Activated T-helper 1 cell treated with Interleukin-2 at 50 U/mL for 16 hours (primary cell): ENCODE data around the gene MGAT5.

Source experiments
- DNase-seq: peaks from one replicate; pipeline ENCODE4 v3.0.0-alpha.2; 2020; ENCODE audit warnings: low read depth

MGAT5 gene

DNA sequence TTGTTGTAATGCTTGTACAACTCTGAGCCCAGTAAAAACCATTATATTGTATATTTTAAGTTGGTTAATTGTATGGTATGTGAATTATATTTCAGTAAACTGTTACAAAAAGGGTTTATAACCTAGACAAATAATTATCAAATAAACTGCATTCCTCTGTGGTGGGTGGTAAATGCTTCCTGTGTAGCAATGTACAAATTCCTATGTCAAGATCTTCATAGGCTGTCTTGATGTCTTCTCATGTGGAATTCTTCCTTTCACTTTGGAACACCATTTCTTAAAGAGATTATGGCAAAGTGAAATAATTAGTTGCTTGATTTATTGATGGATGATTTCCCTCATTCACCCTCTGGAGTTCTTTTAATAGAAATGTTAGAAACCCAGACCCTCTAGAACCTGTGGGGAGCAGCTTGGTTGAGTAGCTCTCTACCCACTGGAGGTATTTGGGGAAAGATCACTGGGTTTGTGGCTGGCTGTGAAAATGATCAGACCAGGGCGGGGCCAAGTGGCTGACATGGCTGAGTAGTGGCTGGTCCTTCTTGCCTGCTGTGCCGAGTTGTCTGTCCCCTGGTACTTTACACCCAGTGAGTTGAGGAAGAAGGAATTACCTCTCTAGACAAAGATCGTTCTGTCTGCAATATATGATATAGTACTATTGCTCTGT is 22.4 kb upstream of the MGAT5 start:
- DNase-seq: no peak

DNA sequence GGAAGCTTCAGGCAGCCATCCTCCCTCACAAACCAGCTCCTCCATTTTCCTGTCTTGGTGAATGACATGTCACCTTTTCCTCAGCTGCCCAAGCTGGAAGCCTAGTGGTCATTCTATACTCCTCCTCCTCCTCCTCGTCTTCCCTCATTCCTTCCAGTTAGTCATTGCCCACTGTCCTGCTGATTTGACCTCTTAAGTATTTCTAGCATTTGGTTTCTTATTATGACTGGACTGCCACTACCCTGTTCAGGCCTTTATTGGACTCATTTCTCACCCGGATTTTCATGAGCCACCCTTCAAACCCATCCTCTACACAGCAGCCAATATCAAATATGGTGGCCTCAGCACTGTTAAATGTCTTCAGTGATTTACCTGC is 21.9 kb upstream of the MGAT5 start:
- no peak for DNase-seq

DNA sequence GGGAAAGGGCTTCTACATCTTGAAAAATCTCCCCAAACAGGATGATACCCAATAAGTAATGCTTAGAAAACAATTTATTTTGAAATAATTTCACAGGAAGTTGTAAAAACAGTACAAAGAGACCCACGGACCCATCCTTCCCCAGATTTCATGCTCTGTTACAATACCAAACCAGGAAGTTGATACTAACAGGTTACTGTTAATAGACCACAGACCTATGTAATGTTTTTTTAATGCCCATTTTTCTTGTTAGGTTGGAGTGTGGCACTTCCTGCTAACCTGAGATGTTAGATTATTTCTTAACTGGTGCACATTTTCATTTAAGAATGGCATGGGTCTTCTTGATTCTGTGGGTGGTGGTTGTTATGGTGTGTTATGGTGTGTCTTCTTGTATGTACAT is 21.4 kb upstream of the MGAT5 start:
- no peak for DNase-seq

DNA sequence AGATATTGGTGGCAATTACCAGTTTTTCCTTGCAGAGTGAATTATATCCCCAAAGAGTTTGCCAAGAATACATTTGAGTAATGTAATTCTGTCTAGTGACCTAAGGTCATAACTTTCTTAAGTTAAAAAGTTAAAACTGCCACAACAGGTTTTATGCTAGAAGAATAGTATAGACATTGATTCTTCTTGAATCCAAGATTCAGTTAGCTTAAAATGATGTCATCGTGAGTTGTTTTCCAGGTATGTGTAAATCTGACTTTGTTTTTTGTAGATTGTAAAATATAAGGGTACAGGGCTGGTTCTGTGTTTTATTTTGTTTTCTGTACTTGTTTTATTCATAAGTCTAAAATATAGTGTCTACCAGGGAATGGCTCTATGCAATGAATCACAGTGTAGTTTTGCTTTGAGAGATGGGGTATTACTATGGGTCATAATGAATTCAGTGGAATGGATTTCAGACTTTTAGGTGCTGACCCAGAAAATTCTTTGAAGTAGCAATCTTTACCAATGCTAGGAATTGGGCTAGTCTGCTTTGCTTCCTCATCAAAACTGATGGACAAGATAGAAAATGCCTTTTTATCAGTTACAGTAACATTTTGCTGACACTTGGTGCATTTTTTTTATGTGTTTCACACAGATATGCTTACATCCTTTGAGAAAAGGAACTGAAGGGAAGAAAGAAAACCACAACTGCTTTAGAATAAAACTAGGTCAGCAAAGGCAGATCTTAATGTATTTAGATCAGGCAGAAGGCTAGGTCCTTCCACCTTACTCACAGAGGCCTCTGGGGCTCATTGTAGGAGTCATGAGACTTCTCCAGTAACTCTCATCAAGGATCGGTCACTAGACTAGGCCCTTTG is 20.8 kb upstream of the MGAT5 start:
- no peak for DNase-seq

DNA sequence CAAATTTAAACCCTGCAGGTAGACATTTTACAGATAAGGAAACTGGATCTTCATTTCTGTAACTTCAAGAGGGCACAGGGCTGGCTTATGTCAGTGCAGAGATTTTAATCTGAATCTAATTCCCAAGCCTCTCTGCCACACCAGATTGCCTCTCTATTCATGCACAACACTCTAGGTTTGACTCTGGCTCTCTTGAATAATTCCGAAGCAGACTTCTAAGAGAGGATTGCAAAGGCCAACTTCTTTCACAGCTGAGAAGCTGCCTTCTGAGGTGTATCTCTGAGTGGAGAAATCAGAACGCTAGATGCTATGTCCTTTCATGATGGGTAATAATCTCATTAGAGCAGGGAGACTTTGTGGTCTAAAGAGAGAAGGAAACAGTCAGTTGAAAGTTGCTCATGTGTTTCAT is 20.1 kb upstream of the MGAT5 start:
- DNase-seq: no peak

DNA sequence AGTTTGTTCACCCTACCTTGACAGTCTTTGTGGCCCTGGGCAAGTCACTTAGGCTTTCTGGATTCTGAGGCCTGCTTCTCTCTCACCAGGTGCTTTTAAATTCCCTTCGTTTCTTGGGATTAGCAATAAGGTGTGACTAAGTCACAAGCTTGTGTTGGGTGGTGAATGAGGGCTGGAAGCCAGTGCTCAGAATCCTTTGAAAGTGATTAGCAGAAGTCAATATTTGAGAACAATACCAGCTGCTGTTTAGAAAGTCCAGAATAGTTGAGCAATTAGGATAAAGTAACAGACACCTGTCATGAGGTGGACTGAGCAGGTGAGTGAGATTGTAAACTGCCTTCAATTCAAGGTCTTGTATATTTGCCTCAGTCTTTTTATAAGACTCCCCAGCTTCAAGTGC is 19.3 kb upstream of the MGAT5 start:
- DNase-seq: no peak

DNA sequence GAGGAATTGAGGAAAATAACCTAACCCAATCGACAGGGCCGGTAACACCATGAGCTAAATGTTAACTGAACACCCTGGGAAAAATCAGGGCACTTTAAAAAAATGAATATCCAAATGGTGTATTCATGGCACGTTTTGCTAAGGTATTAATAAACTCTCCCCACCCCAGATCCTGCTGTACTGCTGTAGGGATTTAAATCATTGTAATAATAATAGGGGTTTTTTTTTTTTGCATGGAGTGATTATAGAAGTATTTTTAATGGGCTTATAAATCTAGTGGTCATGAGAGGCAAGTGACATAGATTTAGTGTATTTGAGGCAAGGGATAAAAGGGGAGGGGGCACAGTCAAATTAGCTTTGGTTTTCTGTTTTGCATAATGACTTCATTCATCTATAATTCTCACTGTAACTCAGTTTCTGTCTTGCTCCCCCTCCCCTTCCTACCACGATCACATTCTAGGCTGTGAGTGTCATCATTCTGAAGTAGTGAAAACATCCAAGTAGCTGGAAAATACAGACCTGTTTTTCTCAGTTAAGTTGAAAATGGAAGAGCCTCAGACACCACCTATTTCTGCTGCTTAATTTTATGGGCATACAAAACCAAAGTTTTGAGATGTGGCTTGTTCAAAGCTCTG is 18.2 kb upstream of the MGAT5 start:
- no peak for DNase-seq

DNA sequence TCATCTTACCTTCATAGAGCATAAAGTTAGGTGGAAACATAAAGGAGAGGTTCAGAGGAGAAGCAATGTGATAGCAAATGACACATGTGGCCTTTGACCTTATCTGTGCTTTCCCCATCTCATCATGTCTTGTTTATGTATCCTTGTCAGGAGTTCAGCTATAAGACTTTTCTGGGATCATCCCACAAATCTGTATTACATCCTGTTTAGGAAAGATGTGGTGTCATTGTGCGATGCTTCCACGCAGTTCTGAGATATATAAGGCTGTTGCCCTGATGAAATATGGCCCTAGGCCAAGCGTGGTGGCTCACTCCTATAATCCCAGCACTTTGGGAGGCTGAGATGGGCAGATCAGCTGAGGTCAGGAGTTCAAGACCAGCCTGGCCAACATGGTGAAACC is 15.5 kb upstream of the MGAT5 start:
- no peak for DNase-seq

DNA sequence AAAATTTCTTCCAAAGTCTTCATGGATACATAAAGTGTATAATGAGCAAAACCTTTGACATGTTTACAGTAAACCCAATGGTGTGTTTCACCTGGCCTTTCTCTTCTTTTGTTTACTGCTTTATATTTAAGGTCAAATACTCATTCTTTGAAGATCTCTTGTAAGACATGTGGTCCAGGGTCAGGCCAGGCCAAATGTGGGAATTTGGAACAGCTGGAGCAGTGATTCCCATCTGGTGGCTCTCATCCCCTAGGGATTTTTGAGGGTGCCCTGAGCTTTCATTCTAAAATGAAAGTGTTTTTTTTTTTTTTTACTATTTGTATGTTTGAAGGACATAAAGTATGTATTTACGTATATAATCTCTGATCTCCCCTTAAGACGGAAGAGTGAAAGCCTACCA is 13.8 kb upstream of the MGAT5 start:
- DNase-seq: no peak

DNA sequence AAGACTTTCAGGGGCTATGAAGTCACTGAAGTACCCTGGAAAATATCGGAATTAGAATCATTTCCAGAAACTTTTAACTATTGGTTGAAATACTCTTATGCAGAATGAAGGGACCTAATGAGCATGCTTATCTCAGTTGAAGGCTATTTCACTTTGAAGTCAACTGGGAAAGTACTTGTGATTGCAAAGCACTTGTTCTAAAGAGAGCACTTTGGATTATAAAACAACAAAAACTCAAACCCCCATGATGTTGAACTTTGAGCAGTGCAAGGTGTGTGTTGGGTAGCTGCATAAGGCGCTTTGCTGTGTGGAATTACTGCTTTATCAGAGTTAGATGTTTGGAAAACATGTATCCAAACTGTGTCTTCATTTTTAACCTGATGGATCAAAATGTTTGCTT is 12.0 kb upstream of the MGAT5 start:
- DNase-seq: no peak

DNA sequence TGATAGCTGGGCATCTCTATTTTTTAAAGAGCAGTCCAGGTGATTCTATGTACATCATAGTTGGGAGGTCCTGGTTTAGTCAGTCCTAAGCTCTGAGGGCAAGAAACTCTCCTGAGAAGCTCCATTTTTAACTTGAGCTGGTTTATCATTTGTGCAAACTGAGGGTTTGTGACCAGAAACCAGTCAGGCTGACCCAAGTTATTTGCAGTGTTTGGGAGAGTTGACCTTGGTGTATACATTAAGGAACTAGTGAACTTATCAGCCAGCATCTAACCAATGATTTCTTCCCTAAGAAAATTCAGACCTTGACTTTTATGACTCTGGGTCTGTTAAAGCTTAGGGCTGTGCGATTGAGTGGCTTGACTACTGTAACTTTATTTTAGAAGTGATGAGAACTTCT is 10.6 kb upstream of the MGAT5 start:
- DNase-seq: no peak

DNA sequence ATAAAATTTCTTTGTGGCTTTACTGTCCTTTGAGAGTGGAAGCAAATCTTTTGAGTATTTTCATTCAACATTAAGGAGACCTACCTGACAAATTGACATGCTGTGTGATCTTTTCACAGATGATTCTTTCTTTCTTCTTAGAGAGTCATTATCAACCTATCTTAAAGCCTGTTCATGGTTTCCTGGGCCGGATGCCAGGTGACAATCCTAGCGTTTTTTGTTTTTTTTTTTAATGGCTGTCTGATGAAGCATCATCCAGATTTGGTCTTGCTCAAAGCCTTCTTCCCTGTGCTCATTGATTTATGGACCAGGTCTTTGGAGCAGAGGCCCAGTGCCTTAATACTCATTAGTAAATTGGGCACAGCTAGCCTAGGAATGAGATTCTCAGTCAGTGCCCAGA is 9.8 kb upstream of the MGAT5 start:
- DNase-seq: no peak

DNA sequence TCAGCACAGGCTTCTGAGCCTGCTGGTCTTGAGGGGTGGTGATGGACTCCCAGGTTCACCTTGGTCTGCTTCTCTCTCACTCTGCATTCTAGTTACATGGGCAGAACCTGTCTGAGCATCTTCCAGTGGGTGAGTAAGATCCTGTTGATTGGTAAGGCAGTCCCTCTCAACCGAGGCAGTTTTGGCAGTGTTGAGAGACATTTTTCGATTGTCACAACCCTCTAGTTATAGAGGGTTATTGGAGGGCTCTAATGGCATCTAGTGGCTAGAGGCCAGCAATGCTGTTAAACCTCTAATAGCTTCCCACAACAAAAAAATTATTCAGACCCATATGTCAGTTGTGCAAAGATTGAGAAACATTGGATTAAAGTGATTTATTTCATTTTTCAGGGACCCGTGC is 9.3 kb upstream of the MGAT5 start:
- DNase-seq: no peak

DNA sequence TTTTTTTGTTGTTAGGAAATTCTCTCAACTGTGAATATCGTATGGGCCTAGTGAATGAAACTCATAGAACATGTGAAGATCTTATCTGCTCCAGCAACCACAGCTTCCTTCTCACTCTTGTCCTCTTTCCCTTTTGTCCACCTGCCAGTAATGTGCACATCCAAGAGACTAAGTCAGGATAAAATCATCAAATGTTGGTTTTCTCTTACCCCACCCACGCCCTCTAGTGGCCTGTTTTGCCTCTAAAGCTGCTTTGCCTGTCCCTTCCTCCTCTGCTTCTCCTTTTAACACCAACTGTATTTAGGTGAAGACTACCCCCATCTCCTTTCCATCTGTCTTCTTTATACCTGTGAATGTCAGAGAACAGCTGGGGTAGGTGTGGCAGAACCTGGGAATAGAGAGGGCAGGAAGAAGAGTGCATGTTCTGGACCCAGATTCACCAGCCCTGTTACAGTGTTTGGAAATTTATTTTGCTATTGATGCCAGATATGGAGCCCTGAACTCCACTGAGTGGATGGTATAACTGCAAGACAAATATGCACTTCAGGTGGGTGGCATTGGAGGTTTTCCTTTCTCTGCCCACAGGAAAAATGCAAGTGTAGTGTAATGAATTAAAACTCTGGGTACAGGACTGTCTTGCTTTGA is 8.4 kb upstream of the MGAT5 start:
- DNase-seq: peak; percentile 52

DNA sequence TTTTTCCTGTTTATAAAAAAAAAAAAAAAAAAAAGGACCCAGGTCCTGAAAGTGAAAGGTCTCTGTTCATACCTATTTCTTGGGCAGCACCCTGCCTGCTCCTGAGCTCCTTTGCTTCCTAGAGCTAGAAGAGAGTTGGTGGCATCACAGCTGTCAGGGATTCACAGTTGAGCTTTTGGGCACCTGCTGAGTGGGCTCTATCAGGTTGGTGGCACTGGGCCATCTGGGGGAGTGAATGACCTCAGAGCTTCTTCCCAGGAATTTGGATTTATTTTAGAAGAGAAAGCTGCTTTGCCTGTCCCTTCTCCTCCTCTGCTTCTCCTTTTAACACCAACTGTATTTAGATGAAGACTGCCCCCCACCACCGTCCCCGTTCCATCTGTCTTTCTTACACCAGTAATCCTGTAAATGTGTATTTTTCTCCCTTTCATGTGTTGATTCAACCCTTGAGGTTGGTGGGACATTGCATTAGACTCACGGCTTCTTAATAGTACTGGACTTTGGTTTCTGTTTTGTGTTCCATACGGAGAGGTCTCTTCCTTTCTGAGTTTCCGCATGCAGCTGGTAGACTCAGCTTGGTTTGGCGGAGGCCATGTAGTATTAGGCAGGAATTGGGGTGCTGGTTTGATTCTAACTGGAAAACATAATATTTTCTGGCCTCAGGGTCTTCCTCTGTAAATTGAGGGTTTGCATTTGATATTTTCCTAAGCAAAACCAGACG is 7.6 kb upstream of the MGAT5 start:
- DNase-seq: no peak

DNA sequence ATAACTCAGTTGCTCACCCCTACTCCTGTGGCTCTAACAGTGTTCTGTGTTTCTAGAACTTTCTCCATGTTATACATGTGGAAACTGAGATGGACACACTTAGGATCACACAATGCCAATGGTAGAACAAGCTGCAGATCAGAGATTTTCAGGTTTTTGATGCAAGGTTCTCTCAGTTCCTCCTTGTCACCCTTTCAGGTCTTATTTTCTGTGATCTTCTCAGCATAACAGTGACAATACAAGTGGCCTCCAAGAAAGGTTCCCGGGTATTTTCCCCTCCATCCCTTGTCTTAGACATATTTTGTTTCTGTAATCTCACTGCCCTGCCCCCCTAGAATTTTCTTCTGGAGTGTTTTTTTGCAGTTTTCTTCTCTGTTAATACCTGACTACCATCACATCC is 6.2 kb upstream of the MGAT5 start:
- no peak for DNase-seq

DNA sequence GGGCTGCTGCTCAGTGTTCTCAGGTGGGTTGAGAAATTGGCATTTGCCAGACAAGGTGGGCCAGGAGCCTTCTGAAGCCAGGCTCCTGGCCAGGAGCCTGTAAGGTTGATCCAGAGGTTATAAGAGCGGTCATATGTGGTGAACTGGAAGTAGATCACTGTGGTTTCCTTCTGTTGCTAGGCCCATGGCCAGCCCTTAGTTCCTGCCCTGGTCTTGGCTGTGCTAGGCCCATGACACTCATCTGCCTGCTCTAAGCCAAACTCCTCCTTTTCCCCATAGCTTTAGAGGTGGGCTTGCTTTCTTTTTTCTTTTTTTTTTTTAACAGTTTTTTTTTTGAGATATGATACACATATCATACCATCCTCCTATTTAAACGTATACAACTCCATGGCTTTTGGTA is 5.0 kb upstream of the MGAT5 start:
- DNase-seq: no peak

DNA sequence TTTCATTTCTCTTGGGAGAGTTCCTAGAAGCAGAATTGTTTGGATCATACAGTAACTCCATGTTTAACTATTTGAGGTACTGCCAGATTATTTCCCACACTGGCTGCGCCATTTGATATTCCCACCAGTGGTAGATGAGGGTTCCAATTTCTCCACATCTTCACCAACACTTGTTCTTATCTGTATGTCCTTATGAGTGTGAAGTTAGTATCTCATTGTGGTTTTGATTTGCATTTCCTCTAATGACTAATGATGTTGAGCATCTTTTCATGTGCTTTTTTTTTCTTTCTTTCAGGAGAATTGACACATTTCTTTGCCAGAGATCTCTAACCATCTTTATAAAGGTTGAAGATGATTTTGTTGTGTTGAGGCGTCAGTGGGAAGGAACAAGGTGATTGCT is 4.1 kb upstream of the MGAT5 start:
- no peak for DNase-seq

DNA sequence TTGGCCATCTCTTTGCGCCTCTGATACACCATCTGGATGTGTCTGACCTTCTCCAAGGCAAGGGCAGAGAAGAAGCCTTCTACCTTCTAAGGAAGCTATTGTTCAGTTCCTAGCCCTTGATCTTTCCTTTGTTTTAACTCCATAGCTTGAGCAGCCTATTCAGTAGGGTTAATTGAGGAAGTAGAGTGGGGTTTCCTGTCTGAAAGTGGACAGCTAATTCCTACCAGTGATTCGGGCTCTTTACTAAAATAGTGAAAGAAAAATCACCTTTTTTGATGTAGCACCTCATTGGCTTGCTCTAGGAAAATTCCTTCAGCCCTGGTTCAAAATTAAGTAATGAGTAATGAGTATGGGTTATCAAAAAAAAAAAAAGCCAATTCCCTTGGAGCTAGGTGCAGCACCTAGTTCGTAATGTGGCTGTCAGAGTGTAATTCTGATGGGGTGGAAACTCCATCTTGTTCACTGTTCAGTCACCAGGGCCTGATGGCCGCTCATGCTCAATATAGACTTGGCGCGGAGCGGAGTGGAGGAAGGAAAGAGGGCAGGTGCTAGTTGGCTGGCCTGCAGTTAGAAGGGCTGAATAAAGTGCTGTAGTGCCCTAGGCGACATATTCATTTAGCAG is 2.9 kb upstream of the MGAT5 start:
- no peak for DNase-seq

DNA sequence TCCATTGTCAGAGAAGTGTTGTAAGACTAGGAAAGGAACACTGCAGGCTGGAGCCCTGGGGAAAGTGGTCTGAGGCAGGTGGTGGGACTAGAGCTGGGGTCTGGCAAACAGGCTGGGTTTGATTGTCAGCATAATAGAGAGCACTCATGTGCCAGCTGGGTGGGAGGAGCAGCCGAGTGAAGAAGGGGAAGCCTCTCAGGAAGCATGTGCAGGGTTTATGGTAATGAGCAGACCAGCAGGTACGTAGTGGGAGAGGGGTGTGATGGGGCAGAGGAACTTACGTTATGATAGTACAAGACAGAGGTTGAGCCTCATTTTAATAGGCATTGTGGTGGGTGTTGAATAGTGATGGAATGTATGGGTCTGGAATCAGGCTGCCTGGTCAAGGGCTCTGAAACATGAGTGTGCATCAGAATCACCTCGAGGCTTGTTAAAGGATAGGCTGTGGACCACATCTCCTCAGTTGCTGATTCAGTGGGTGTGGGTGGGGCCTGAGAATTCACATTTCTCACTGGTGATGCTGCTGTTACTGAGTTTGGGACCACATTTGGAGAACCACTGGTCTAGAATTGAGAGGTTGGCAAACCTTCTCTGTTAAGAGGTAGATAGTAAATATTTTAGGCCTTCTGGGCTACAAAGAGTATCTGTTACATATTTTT is 1.7 kb upstream of the MGAT5 start:
- no peak for DNase-seq

DNA sequence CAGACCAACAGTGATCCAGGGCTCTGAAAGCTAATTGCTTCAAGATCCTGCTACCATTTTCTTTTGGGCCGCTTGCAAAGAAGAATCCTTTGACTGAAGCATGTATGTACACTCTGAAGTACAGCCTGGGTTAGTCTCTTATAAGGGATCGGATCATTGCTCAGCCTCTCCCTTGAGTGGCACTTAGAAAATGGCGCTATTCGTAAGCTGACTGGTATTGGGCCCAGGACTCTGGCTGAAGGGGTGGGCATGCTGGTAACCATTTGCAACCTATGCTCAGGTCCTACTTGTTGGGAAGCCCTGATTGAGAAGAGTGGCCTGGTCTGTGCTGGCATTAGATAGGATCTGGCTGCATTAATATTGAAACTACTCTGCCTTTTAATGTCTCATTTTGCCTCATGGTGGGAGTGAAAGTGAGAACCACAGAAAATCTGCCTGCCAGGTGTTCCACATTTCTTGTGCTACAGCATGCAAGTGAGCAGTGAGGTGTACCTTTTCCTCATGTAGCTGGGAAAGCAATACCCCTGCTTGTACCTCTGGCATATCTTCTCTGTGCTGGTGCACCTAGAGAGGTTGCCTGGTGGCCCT is 661 bp upstream of the MGAT5 start:
- no peak for DNase-seq
